BLaER1 (cell line): ENCODE measurements around the gene LIN37.

Experiments
- H3K27ac ChIP-seq: shearing (Covaris generic); formaldehyde crosslinking; 2 replicates; pipeline ENCODE4 v1.8.1; 2022
- H3K27me3 ChIP-seq: shearing (Covaris generic); formaldehyde crosslinking; 2 replicates; pipeline ENCODE4 v1.8.1; 2022
- H3K36me3 ChIP-seq: shearing (Covaris generic); formaldehyde crosslinking; 2 replicates; pipeline ENCODE4 v1.8.1; 2022
- H3K4me1 ChIP-seq: shearing (Covaris generic); formaldehyde crosslinking; 2 replicates; pipeline ENCODE4 v1.8.1; 2022
- H3K4me2 ChIP-seq: shearing (Covaris generic); formaldehyde crosslinking; 2 replicates; pipeline ENCODE4 v1.8.1; 2022
- H3K4me3 ChIP-seq: shearing (Covaris generic); formaldehyde crosslinking; 2 replicates; pipeline ENCODE4 v1.8.1; 2022
- H3K9ac ChIP-seq: shearing (Covaris generic); formaldehyde crosslinking; 2 replicates; pipeline ENCODE4 v1.8.1; 2022
- H3K9me3 ChIP-seq: shearing (Covaris generic); formaldehyde crosslinking; 2 replicates; pipeline ENCODE4 v1.8.1; 2022
- H4K20me1 ChIP-seq: shearing (Covaris generic); formaldehyde crosslinking; 2 replicates; pipeline ENCODE4 v1.8.1; 2022
- Cebpa-rat ChIP-seq: shearing (Covaris generic); IDR thresholded peaks from 2 replicates; pipeline ENCODE4 v1.8.1; 2022

The LIN37 gene

GRCh38 chr19:35740423-35741202, 7.8 kb upstream of the LIN37 start:
- H3K4me2 ChIP-seq: peak overlapping the region; percentile 98
- H4K20me1 ChIP-seq: peaks cover 42% of the 10 kb centered on the region
- peaks cover 39% of the 10 kb centered on the region for H3K36me3 ChIP-seq
- peaks cover 65% of the 10 kb centered on the region for H3K4me1 ChIP-seq
- peak; percentile 33; the same call in 1 of the 2 replicates for TF ChIP-seq Cebpa-rat
- H3K9ac ChIP-seq: peak overlapping the region; percentile 76
- no peaks in the 10 kb centered on the region for H3K9me3 ChIP-seq
- peak overlapping the region; percentile 71 for H3K4me3 ChIP-seq
- H3K27me3 ChIP-seq: no peaks in the 10 kb centered on the region
- peak overlapping the region; percentile 79 for H3K27ac ChIP-seq

DNA sequence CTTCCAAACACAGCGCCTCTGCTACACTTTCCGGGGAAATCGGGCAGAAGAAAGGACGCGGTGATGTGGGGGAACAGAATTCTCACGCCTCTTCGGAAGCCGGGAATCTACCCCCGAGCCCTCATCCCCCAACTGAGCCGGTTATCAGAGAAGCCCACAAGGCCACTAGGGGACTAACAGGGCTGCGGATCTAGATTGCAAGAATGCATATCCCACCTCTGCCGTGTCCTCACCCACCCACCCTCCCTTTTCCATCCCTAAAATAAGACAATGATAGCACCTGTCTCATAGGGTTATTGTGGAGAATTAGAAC, 7.2 kb upstream of the LIN37 start:
- H4K20me1 ChIP-seq: peaks cover 40% of the 10 kb centered on the region
- H3K4me1 ChIP-seq: peaks cover 63% of the 10 kb centered on the region
- H3K36me3 ChIP-seq: peaks cover 33% of the 10 kb centered on the region
- H3K27me3 ChIP-seq: no peaks in the 10 kb centered on the region
- H3K9me3 ChIP-seq: no peaks in the 10 kb centered on the region
- peak overlapping the region; percentile 88 for H3K27ac ChIP-seq
- TF ChIP-seq Cebpa-rat: no peak
- H3K4me2 ChIP-seq: peak overlapping the region; percentile 98
- H3K9ac ChIP-seq: peak overlapping the region; percentile 76
- H3K4me3 ChIP-seq: peak overlapping the region; percentile 71

DNA sequence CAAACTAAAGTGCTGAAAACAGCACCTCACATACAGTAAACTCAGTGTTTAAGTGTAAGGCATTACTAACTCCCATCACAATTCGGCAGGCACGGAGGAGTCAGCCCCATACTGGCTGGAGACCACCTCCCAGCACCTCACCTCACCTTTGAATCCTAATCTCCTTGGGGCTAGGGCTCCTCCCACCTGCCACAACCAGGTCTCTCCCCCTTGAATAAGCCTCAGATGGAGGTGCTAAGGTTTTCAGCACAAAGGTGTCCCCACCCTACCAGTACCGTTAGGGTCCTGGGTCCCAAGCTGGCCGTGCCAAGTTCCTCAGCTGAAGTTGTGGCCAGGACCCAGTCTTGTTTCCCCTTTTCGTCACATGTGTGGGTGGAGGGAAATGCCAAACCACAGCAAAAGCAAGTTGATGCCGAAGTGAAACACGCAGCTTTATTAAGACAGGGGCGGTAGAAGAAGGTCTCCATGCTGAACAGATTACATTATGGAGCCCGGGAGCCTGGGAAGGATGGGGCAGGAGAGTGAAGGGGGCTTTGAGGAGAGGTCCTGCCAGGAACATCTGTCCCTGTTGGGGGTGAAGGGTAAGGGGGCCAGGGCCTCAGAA, 6.2 kb upstream of the LIN37 start, which contains the start of gene IGFLR1:
IGFLR1 (minus strand) TSS at position 332 of the 604 bp plus-strand sequence. CDS start 1,272 bp downstream, outside the sequence.
- Histone ChIP-seq H3K9ac (peak within 1 kb of the TSS; percentile 72), H3K27me3 (no peaks in the 10 kb centered on the region), H3K4me1 (peaks cover 63% of the 10 kb centered on the region), H3K9me3 (no peaks in the 10 kb centered on the region), H3K4me2 (peak within 1 kb of the TSS; percentile 98), H3K4me3 (peak within 1 kb of the TSS; percentile 71), H3K27ac (peak within 1 kb of the TSS; percentile 88), H3K36me3 (peaks cover 23% of the 10 kb centered on the region), H4K20me1 (peaks cover 29% of the 10 kb centered on the region)
- no peak for TF ChIP-seq Cebpa-rat

DNA sequence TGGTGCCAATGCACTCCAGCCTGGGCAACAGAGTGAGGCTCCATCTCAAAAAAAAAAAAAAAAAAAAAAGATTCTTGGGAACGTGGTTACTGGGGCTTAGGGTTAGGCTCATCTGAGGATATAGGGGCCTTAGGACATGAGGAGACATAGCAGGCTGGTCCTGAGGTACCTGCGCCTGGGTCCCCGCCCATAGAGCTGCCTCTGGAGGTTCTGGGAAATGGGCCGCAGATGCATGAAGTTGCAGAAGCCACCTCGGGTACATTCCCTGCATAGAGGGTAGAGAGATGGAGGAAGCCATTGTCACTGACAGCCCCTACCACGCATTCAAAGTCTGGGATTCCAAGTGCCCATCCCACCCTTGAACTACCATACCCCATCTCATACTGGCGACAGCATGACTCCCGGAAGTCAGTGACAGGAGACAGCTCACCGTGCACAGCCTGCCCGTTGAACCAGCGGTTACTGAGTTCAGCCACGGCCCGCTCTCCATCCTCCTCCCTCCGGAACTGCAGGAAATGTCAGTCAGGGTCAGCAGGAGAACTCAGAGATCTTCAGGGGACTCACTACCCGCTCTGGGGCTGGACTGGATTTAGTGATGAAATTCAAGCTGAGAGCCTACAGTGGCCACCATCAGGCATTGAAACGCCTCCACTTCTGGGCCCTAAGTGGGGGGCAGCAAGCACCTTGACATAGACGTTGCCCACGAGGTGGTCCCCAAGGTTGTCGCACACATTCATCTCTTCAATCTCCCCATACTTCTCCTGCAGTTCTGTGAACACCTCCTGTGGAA, 4.5 kb upstream of the LIN37 start:
- Histone ChIP-seq H3K4me3 (peak overlapping the region; percentile 74), H3K9me3 (no peaks in the 10 kb centered on the region), H3K27ac (no peak overlapping the region), H3K36me3 (peaks cover 7% of the 10 kb centered on the region), H3K9ac (no peak overlapping the region), H4K20me1 (peaks cover 13% of the 10 kb centered on the region), H3K4me2 (peak overlapping the region; percentile 98), H3K4me1 (peaks cover 69% of the 10 kb centered on the region), H3K27me3 (no peaks in the 10 kb centered on the region)
- no peak for TF ChIP-seq Cebpa-rat

GRCh38 chr19:35744430-35745327, 3.7 kb upstream of the LIN37 start:
- peaks cover 5% of the 10 kb centered on the region for H4K20me1 ChIP-seq
- no peak for TF ChIP-seq Cebpa-rat
- H3K4me1 ChIP-seq: peaks cover 72% of the 10 kb centered on the region
- H3K27me3 ChIP-seq: no peaks in the 10 kb centered on the region
- peak overlapping the region; percentile 98 for H3K4me2 ChIP-seq
- H3K36me3 ChIP-seq: no peaks in the 10 kb centered on the region
- H3K9me3 ChIP-seq: no peaks in the 10 kb centered on the region
- H3K4me3 ChIP-seq: peak overlapping the region; percentile 74
- H3K27ac ChIP-seq: peak overlapping the region; percentile 94
- H3K9ac ChIP-seq: peak overlapping the region; percentile 93

DNA sequence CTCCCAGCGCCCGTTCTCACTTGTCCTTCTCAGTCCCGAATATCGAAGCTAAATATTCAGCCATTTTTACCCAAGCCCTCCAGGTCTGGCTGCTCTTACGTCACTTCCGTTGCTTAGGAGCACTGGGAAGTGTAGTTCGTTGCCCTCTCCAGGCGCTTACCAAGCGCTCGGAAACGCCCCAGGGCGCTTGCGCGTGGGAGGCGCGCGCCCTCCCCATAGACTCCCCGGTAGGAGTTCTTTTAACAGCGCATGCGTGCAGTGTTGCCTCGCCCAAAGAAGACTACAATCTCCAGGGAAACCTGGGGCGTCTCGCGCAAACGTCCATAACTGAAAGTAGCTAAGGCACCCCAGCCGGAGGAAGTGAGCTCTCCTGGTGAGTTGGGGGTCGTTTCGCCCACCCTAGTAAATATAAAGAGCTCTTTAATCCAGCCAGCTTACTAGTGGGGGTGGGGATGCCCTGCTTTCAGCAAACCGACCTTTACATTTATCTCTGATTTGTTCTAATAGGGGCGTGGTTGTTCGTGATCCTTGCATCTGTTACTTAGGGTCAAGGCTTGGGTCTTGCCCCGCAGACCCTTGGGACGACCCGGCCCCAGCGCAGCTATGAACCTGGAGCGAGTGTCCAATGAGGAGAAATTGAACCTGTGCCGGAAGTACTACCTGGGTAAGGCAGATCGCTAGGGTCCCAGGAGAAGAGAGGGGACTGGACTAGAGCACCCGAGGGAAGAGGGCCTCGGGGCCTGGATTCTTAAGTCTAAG, 2.9 kb upstream of the LIN37 start, which contains the start of the genes PSENEN and U2AF1L4:
PSENEN (plus strand) TSS at position 324 of the 759 bp plus-strand sequence; CDS start at position 604, 280 bp downstream.
U2AF1L4 (minus strand) TSS at position 91 of the 759 bp plus-strand sequence; CDS start at position 64, 27 bp downstream.
- Histone ChIP-seq H4K20me1 (no peaks in the 10 kb centered on the region), H3K9ac (peak within 1 kb of the TSS; percentile 93), H3K27me3 (no peaks in the 10 kb centered on the region), H3K27ac (peak within 1 kb of the TSS; percentile 94), H3K4me1 (peaks cover 76% of the 10 kb centered on the region), H3K4me2 (peak within 1 kb of the TSS; percentile 98), H3K36me3 (no peaks in the 10 kb centered on the region), H3K4me3 (peak within 1 kb of the TSS; percentile 74), H3K9me3 (no peaks in the 10 kb centered on the region)
- TF ChIP-seq Cebpa-rat: no peak

DNA sequence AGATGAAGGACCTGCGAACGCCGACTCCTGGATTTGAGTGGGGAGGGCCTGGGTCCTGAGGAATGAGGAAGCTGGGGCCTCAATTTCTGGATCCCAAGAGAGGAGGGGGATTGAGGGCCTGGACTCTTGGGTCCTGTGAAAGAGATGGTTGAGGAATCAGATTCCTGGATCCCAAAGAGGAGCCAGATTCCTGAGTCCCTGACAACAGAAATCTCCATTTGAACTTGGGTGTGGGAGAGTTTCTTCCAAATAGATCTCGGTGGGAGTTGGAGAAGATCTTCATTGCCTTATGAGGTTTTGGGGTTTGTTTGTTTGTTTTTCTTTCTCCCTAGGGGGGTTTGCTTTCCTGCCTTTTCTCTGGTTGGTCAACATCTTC, 2.3 kb upstream of the LIN37 start:
- peaks cover 79% of the 10 kb centered on the region for H3K4me1 ChIP-seq
- H3K27ac ChIP-seq: peak overlapping the region; percentile 94
- peak overlapping the region; percentile 94 for H3K4me2 ChIP-seq
- TF ChIP-seq Cebpa-rat: no peak
- no peaks in the 10 kb centered on the region for H3K36me3 ChIP-seq
- peak overlapping the region; percentile 79 for H3K9ac ChIP-seq
- no peaks in the 10 kb centered on the region for H3K27me3 ChIP-seq
- H3K9me3 ChIP-seq: no peaks in the 10 kb centered on the region
- peak overlapping the region; percentile 74 for H3K4me3 ChIP-seq
- no peaks in the 10 kb centered on the region for H4K20me1 ChIP-seq

- peak overlapping the region; percentile 74 for H3K4me3 ChIP-seq
- peak overlapping the region; percentile 94 for H3K4me2 ChIP-seq
- 0 out of 2 replicates have a peak overlapping the region, but pooled peaks have one; percentile 94 for H3K27ac ChIP-seq
- H3K4me1 ChIP-seq: peaks cover 76% of the 10 kb centered on the region
- no peaks in the 10 kb centered on the region for H3K9me3 ChIP-seq
- H4K20me1 ChIP-seq: no peaks in the 10 kb centered on the region
- H3K27me3 ChIP-seq: no peaks in the 10 kb centered on the region
- H3K36me3 ChIP-seq: no peaks in the 10 kb centered on the region
- H3K9ac ChIP-seq: peak overlapping the region; percentile 79
- no peak for TF ChIP-seq Cebpa-rat
Measured at GRCh38 chr19:35746531-35746930, 1.8 kb upstream of the LIN37 start.
